ENCODE results near the gene TAF10. TPM values are rescaled to one million over a fixed set of nuclear protein-coding genes. Genes with fewer than 3 reads are reported as not detected.

TAF10 gene
- total and polyA plus RNA-seq, 2 of the 13 experiments (the other 11 are each of a cell fraction or from before 2014, with no cell fraction given), result 71.3 to 134 TPM

- TF ChIP-seq SIN3B (IDR thresholded peaks at IDR 0.05; ENCODE audit: low read length), result peak; percentile 44; the same call in 1 of the 2 replicates
- no peak for TF ChIP-seq ZSCAN20 (CRISPR knock-in tag; IDR thresholded peaks at IDR 0.05; ENCODE audit: borderline replicate concordance)
- TF ChIP-seq SNAPC4 (CRISPR knock-in tag; IDR thresholded peaks at IDR 0.05), result no peak
- TF ChIP-seq GABPB1 (CRISPR knock-in tag; IDR thresholded peaks at IDR 0.05), result peak; percentile 94
- TF ChIP-seq STAG1 (CRISPR knock-in tag; IDR thresholded peaks at IDR 0.05), result no peak
- peak; percentile 53; the same call in 1 of the 2 replicates for TF ChIP-seq NKX3-1 (CRISPR knock-in tag; IDR thresholded peaks at IDR 0.05)
- no peak for TF ChIP-seq ZSCAN9 (CRISPR knock-in tag; IDR thresholded peaks at IDR 0.05; ENCODE audit: borderline replicate concordance)
- TF ChIP-seq ZNF788 (CRISPR knock-in tag; IDR thresholded peaks at IDR 0.05; ENCODE audit: borderline replicate concordance), result peak; percentile 85
- TF ChIP-seq ZNF782 (CRISPR knock-in tag; IDR thresholded peaks at IDR 0.05; ENCODE audit: borderline replicate concordance), result 0 out of 2 replicates have a peak, but pooled peaks have one; percentile 72
- TF ChIP-seq NRL (CRISPR knock-in tag; IDR thresholded peaks at IDR 0.05; ENCODE audit: borderline replicate concordance), result peak; percentile 58; the same call in 1 of the 2 replicates
- TF ChIP-seq ZNF7 (CRISPR knock-in tag; IDR thresholded peaks at IDR 0.05), result peak; percentile 6; the same call in 1 of the 2 replicates
- TF ChIP-seq HNRNPUL1 (IDR thresholded peaks at IDR 0.05; ENCODE audit: low read depth, low read length), result peak; percentile 68; the same call in 1 of the 2 replicates
- TF ChIP-seq PTBP1 (IDR thresholded peaks at IDR 0.05; ENCODE audit: low read depth, low read length, poor library complexity, severe bottlenecking), result no peak
- peak; percentile 84 for TF ChIP-seq POGZ (CRISPR knock-in tag; IDR thresholded peaks at IDR 0.05)
- no peak for TF ChIP-seq ZNF318 (CRISPR knock-in tag; IDR thresholded peaks at IDR 0.05)
- TF ChIP-seq ZNF713 (CRISPR knock-in tag; IDR thresholded peaks at IDR 0.05), result no peak
Observed at GRCh38 chr11:6603287-6604080, 8.5 kb downstream of the TAF10 start, which contains the start of the genes ILK and RRP8 (continued).

Measured in HepG2 (cell line).